MM.1S (cell line): ENCODE measurements around the gene ANTXR1.

Source experiments
- DNase-seq: peaks from one replicate; pipeline ENCODE4 v3.0.0-alpha.2; 2015
- H2AFZ ChIP-seq: fragments of 300-600 bp; sonication (generic); 2 replicates; pipeline ENCODE4 v1.6.0; 2016; ENCODE audit warnings: antibody characterized with exemption, low read length
- H3F3A ChIP-seq: fragments of 300-600 bp; sonication (generic); 2 replicates; pipeline ENCODE4 v1.6.1; 2016; ENCODE audit warnings: mild to moderate bottlenecking, antibody characterized with exemption, low read length, moderate library complexity, mixed read lengths; ENCODE audit not compliant: insufficient read depth
- H3K27ac ChIP-seq: fragments of 300-600 bp; sonication (generic); 2 replicates; pipeline ENCODE4 v1.5.1; 2016; ENCODE audit warnings: mild to moderate bottlenecking, low read length
- H3K27me3 ChIP-seq: fragments of 300-600 bp; sonication (generic); replicated peaks from 2 replicates; pipeline ENCODE4 v1.6.0; 2016; ENCODE audit warnings: low read length; ENCODE audit not compliant: insufficient read depth
- H3K36me3 ChIP-seq: fragments of 300-600 bp; sonication (generic); replicated peaks from 2 replicates; pipeline ENCODE4 v1.6.1; 2016; ENCODE audit warnings: mild to moderate bottlenecking, low read length, mixed read lengths; ENCODE audit not compliant: insufficient read depth
- H3K4me1 ChIP-seq: fragments of 300-600 bp; sonication (generic); 2 replicates; pipeline ENCODE4 v1.6.1; 2016; ENCODE audit warnings: low read length, mixed read lengths
- H3K4me2 ChIP-seq: fragments of 300-600 bp; sonication (generic); 2 replicates; pipeline ENCODE4 v1.6.0; 2016; ENCODE audit warnings: low read depth, low read length
- H3K4me3 ChIP-seq: fragments of 300-600 bp; sonication (generic); 2 replicates; pipeline ENCODE4 v1.5.1; 2016; ENCODE audit warnings: low read length, mixed read lengths
- H3K79me2 ChIP-seq: fragments of 300-600 bp; sonication (generic); 2 replicates; pipeline ENCODE4 v1.6.1; 2016; ENCODE audit warnings: mixed run types, low read length, mixed read lengths
- H3K9ac ChIP-seq: fragments of 300-600 bp; sonication (generic); 2 replicates; pipeline ENCODE4 v1.6.1; 2016; ENCODE audit warnings: low read length, mixed read lengths
- H3K9me2 ChIP-seq: fragments of 300-600 bp; sonication (generic); replicated peaks from 2 replicates; pipeline ENCODE4 v1.6.1; 2016; ENCODE audit warnings: mild to moderate bottlenecking, low read length, mixed read lengths; ENCODE audit not compliant: insufficient read depth
- H3K9me3 ChIP-seq: fragments of 300-600 bp; sonication (generic); replicated peaks from 2 replicates; pipeline ENCODE4 v1.6.1; 2016; ENCODE audit warnings: mild to moderate bottlenecking, low read length, mixed read lengths; ENCODE audit not compliant: insufficient read depth
- H4K20me1 ChIP-seq: fragments of 300-600 bp; sonication (generic); 2 replicates; pipeline ENCODE4 v1.6.1; 2016; ENCODE audit warnings: mild to moderate bottlenecking, low read length, moderate library complexity, mixed read lengths; ENCODE audit not compliant: insufficient read depth
- EZH2 ChIP-seq: fragments of 300-600 bp; sonication (generic); optimal IDR thresholded peaks from 2 replicates; pipeline ENCODE3; 2017; ENCODE audit warnings: low read depth, mild to moderate bottlenecking, antibody characterized with exemption, low read length, mixed read lengths
- EZH2phosphoT487 ChIP-seq: fragments of 300-600 bp; sonication (generic); IDR thresholded peaks from 2 replicates; pipeline ENCODE4 v1.6.1; 2018; ENCODE audit warnings: antibody characterized with exemption, low read length
- TF ChIP-seq, protein P1 (sequence below): fragments of 300-600 bp; sonication (generic); IDR thresholded peaks from 2 replicates; pipeline ENCODE4 v1.5.1; 2016; ENCODE audit warnings: antibody characterized with exemption, low read length, mixed read lengths

ANTXR1 gene

DNA sequence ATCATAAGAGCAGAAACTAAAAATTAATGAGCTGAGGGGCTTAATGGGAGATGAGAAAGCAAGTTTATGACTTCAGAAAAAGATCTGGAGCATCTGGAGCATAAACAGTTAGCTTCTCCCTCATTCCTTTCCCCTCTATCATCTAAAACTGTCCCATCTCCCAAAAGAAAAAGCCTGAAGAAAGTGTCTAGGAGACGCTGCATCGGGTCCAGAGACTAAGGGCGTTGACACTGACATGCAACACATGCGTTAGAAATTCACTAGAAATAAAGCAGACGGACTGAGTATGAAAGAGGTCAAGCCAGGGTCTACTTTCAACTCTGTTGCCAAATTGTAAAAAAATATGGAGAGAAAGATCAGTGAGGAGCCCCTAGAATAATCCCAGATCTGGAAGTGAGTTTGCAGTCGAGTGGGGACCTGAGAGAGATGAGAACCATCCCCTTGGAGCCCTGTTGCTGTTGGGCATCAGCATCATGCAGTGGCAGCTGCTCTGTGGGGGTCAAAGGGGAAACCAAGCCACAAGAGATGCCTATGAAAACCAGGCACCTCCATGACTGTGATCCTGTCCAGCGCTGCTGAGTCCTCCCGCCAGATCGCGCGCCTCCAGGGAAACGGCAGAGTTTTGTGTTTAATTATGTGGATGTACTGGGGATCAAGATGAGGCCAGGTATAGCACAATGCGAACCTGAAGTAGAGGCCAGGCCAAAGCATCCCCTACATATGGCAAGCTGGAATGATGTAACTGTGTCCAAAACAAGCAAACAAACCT, 13.9 kb downstream of the ANTXR1 start:
- no peaks in the 10 kb centered on the region for H3K36me3 ChIP-seq
- TF ChIP-seq, protein P1, sequence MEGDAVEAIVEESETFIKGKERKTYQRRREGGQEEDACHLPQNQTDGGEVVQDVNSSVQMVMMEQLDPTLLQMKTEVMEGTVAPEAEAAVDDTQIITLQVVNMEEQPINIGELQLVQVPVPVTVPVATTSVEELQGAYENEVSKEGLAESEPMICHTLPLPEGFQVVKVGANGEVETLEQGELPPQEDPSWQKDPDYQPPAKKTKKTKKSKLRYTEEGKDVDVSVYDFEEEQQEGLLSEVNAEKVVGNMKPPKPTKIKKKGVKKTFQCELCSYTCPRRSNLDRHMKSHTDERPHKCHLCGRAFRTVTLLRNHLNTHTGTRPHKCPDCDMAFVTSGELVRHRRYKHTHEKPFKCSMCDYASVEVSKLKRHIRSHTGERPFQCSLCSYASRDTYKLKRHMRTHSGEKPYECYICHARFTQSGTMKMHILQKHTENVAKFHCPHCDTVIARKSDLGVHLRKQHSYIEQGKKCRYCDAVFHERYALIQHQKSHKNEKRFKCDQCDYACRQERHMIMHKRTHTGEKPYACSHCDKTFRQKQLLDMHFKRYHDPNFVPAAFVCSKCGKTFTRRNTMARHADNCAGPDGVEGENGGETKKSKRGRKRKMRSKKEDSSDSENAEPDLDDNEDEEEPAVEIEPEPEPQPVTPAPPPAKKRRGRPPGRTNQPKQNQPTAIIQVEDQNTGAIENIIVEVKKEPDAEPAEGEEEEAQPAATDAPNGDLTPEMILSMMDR: no peak
- no peak for TF ChIP-seq EZH2
- TF ChIP-seq EZH2phosphoT487: no peak
- H3K9me2 ChIP-seq: no peaks in the 10 kb centered on the region
- H3K9ac ChIP-seq: no peak overlapping the region
- no peaks in the 10 kb centered on the region for H3K4me1 ChIP-seq
- H3K4me3 ChIP-seq: no peak overlapping the region
- no peak overlapping the region for H3K4me2 ChIP-seq
- H3F3A ChIP-seq: no peaks in the 10 kb centered on the region
- H3K27me3 ChIP-seq: no peaks in the 10 kb centered on the region
- no peak for DNase-seq
- H3K79me2 ChIP-seq: no peaks in the 10 kb centered on the region
- H3K9me3 ChIP-seq: no peaks in the 10 kb centered on the region
- no peak overlapping the region for H3K27ac ChIP-seq
- H2AFZ ChIP-seq: no peak overlapping the region
- no peaks in the 10 kb centered on the region; the same call in 1 of the 2 replicates for H4K20me1 ChIP-seq

DNA sequence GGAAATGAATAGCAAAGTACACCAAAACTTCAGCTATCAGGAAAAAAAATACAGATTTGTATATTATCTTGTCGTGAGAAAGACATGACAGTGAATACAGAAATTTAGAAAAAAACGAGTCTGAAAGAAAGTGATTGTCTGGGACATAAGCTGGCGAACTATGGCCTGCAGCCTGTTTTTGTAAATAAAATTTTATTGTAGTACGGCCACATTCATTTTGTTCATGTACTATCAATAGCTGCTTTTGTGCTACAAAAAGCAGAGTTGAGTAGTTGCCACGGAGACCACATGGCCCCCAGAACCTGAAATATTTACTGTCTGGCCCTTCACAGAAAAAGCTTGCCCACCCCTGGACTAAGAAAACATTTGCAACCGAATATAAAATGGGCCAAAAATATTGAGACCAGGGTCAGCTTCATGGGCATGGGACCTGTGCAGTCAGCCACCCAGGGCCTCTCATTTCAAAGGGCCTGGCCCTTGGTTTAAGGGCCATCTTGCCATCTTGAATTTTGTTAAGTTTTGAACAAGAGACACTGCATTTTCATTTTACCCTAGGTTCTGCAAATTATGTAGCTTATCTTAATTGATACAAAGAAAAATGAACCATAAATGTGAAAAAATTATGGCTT, 17.9 kb downstream of the ANTXR1 start:
- no peak overlapping the region for H3K9ac ChIP-seq
- H3K4me2 ChIP-seq: no peak overlapping the region
- TF ChIP-seq, protein P1: no peak
- TF ChIP-seq EZH2: no peak
- TF ChIP-seq EZH2phosphoT487: no peak
- H3K27ac ChIP-seq: no peak overlapping the region
- no peak overlapping the region for H3K4me3 ChIP-seq
- no peak for DNase-seq
- no peaks in the 10 kb centered on the region for H3K9me2 ChIP-seq
- H3K27me3 ChIP-seq: no peaks in the 10 kb centered on the region
- H3K79me2 ChIP-seq: no peaks in the 10 kb centered on the region
- no peaks in the 10 kb centered on the region; the same call in 1 of the 2 replicates for H4K20me1 ChIP-seq
- H2AFZ ChIP-seq: no peak overlapping the region
- no peaks in the 10 kb centered on the region for H3K4me1 ChIP-seq
- no peaks in the 10 kb centered on the region for H3K36me3 ChIP-seq
- H3K9me3 ChIP-seq: no peaks in the 10 kb centered on the region
- no peaks in the 10 kb centered on the region for H3F3A ChIP-seq

DNA sequence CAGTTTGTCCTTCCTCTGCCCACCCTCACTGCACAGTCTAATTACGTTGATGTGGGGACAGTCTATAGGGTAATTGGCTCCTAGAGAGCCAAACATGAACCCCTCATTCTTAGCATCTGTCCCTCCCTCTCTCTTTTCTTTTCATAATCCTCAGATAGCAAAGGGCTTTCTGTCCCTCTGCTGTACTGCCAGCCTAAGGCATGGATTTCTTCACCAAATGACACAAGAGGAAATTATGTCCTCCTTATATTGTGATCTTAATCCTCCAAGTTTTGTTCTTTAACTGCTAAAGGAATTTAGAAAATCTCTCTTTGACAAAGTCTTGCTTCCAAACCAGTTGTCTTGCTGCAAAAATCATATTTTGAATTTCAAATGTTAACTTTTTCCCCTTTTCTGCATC, 18.5 kb downstream of the ANTXR1 start:
- no peak for TF ChIP-seq EZH2
- no peak for TF ChIP-seq EZH2phosphoT487
- TF ChIP-seq, protein P1: no peak
- no peaks in the 10 kb centered on the region; the same call in 1 of the 2 replicates for H4K20me1 ChIP-seq
- H3K27me3 ChIP-seq: no peaks in the 10 kb centered on the region
- H3K9me2 ChIP-seq: no peaks in the 10 kb centered on the region
- H3K9me3 ChIP-seq: no peaks in the 10 kb centered on the region
- no peak overlapping the region for H3K27ac ChIP-seq
- H3K4me2 ChIP-seq: no peak overlapping the region
- no peak overlapping the region for H2AFZ ChIP-seq
- no peaks in the 10 kb centered on the region for H3F3A ChIP-seq
- no peak for DNase-seq
- H3K9ac ChIP-seq: no peak overlapping the region
- H3K79me2 ChIP-seq: no peaks in the 10 kb centered on the region
- H3K4me1 ChIP-seq: no peaks in the 10 kb centered on the region
- no peaks in the 10 kb centered on the region for H3K36me3 ChIP-seq
- no peak overlapping the region for H3K4me3 ChIP-seq
